HG02973 (cell line): ENCODE data around the gene SPEF2.
"Not testable (repeated sequence)": the region's sequence is repeated elsewhere in the genome, so short reads cannot be mapped to it uniquely, and the experiment has no call there.

Source experiments
- ATAC-seq: cut with Tn5 transposase; IDR thresholded peaks from one replicate; pipeline ENCODE4 v1.9.1; 2021; ENCODE audit warnings: moderate library complexity; ENCODE audit not compliant: unreplicated experiment

SPEF2 gene

DNA sequence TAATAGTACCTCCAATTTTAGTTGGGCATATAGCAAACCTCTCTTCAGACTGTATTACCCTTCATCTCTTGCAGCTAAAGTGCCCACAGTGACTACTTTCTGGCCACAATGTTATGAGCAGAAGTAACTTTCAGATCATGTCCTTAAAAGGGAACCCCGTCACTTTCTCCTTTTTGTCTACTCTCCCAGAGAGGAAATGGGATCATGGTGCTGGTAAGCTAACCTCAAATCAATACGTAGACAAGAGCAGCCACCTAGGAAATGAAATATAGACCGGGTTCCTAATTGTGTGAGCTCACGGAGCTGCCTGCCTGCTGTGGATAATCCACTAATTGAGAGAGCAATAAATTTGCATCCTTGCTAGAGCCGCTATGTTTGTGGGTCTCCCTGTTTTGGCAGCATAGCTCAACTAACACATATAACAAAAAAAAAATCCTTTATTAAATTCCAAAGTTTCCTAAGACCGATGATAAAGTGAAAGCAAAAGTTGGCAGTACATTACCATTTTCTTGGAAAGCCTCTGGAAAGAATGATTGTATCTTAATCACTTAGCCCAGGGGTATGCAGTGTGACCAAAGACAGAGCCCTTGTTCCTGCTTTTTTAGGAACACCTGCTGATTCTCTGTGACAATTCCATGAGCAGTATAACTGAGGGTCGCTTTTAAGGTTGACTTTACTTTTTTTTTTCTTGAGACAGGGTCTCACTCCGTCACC lies 233.5 kb downstream of the SPEF2 start:
- ATAC-seq, result no peak

GRCh38 chr5:35852084-35852734 lies 234.5 kb downstream of the SPEF2 start:
- ATAC-seq, result no peak

DNA sequence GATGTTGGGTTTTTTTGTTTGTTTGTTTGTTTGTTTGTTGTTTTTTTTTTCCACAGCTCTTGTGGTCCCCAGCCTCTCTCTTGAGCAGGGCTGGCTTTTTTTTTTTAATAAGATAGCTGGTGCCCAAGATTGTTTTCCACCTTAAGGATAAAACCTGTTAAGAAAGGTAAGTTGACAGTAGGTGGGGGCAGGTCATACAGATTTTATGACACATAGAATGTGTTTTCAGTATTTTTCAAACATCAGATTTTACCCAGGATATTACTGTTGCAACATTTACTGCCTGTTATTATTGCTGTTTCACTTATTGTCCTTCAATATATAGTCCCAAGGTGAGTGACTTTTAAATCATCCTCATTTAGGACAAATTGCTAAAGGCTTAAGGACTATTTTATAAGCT lies 235.1 kb downstream of the SPEF2 start:
- ATAC-seq, result no peak

GRCh38 chr5:35853631-35854030 lies 236.0 kb downstream of the SPEF2 start:
- ATAC-seq, result no peak

DNA sequence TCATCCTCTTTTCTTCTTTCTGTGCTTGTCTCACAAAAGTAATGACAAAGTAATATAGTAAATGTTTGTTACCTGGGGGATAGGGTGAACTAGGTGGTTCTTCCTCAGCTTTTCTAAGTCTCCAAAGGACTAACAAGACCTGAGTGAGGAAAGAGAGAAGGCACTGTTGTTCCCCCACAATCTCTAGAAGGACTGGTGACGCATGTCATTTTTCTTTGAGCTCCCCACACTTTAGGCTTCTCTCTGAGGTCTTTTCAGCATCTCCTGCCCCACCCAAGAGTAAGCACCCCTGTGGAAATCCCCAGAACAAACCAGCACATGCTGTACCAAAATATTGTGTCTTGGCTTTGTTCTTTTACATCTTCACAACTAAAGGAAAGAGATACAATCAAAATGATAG lies 236.6 kb downstream of the SPEF2 start:
- ATAC-seq, result no peak

DNA sequence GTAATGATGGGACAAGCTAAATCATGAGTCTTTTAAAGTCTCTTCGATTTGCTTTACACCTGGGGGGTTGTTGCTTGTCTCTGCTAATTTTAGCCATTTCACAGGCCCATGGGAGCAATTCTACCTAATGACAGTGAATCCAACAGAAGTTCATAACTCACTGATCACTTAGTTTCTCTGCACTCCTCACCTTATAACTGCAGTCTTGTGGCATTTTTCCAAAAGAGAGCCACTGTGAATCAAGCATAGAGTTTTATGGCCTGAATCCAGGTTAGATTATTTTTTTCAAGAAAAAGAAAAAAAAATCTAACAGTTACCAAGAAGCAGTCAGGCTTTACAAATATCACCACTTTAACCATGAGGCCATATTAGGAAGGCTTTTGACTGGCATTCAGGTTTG lies 237.5 kb downstream of the SPEF2 start:
- ATAC-seq, result no peak

GRCh38 chr5:35856186-35856764 lies 238.6 kb downstream of the SPEF2 start:
- not testable (repeated sequence) for ATAC-seq

GRCh38 chr5:35856765-35857351 lies 239.2 kb downstream of the SPEF2 start, which contains the start of gene IL7R:
Gene IL7R (plus strand): TSS chr5:35856891. CDS start chr5:35856978, 87 bp downstream.
- ATAC-seq, result peak; percentile 42

DNA sequence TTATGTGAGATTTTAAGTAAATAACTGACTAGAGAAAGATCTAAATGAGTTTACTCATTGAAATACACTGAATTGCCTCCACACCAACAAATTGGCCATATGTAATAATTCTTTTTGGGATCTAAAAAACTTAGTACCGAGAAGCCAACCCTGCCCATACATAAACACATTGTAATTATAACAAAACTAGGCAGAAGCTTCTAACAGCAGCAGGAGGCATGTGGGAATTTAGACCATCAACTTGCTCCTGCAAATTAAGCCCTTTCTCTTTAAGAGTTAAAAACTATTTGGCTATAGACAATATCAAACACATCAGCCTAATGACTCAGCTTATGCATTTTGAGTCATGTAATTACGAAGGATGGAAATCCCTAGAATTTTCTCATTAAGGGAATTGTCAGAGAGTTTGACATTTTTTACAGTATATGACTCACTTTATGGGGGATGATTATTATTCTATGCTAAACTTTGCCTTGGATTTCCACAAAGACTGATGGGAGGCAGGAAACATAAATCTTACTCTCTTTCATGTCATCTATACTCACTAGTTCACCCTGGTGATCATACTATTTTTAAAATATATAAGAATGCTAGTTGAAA lies 240.0 kb downstream of the SPEF2 start:
- no peak for ATAC-seq

GRCh38 chr5:35859101-35859661 lies 241.5 kb downstream of the SPEF2 start:
- no peak for ATAC-seq

DNA sequence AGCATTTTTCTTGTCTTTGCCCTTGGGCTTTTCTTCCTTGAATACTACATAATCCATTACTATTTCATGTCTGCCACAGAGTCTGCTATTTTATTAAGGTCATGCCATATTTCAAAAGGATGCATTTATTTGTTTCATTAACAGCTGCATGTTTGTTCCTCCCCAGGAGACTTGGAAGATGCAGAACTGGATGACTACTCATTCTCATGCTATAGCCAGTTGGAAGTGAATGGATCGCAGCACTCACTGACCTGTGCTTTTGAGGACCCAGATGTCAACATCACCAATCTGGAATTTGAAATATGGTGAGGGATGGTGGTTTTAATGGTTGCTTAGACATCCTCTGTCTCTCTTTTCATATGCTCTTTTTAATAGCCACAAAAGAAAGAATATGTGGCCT lies 243.0 kb downstream of the SPEF2 start:
- no peak for ATAC-seq

- ATAC-seq, result no peak
Measured at GRCh38 chr5:35861718-35862117, 244.1 kb downstream of the SPEF2 start.

DNA sequence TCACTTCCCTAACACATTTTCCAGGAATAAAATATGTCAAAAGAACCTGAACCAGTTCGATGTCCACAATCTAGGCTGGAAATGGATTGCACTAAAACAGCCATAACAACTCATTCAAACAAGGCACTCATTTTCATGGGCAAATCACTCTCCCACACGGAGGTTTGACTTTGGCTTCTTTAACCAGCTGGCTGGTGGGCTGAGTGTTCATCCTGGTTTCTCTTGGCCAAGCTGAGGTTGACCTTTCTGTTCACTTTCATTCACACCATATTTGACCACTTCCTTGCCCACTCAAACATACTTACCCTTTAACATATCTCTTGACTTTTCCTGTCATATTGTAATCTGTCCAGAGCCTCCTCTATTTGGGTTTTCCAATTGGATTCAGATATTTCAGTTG lies 244.5 kb downstream of the SPEF2 start:
- ATAC-seq, result no peak

GRCh38 chr5:35863159-35863558 lies 245.5 kb downstream of the SPEF2 start:
- no peak for ATAC-seq
